RWPE1 (cell line): Measurements from ENCODE around the gene METTL25B.

Source experiments
- CTCF ChIA-PET: fragments of 350-600 bp; sonication (Branson Sonifier 250); formaldehyde crosslinking; extraction: SDS; loops from one replicate; lab custom pipeline; 2021; lab: Yijun Ruan, JAX
- POLR2A ChIA-PET: fragments of 400-600 bp; formaldehyde crosslinking; extraction: SDS; loops from one replicate; lab custom pipeline; 2020; ENCODE audit warnings: antibody characterized with exemption; ENCODE audit not compliant: low non-redundant PET; lab: Yijun Ruan, JAX
- DNase-seq: peaks from one replicate; pipeline ENCODE4 v3.0.0; 2012; ENCODE audit warnings: low spot score
- H3K27ac ChIP-seq: fragments of 450-650 bp; 2 replicates; pipeline ENCODE4 v1.5.1; 2017
- CTCF ChIP-seq: fragments of 450-650 bp; conservative IDR thresholded peaks from 2 replicates; pipeline ENCODE4 v1.5.1; 2017; ENCODE audit warnings: low read depth, mild to moderate bottlenecking

METTL25B gene

GRCh38 chr1:156717351-156717750 is 10.9 kb upstream of the METTL25B start:
- TF ChIP-seq CTCF, result no peak
- H3K27ac ChIP-seq, result no peak overlapping the region
- DNase-seq, result no peak
- POLR2A ChIA-PET, result no interaction called here
- CTCF ChIA-PET, result interaction anchor here (0.6 to 0.8 kb wide), 3 partner anchors 13 to 89 kb away, joined by 3 to 5 read pairs (median 4); no protein-coding TSS in a partner anchor

- peak overlapping the region; percentile 44 for H3K27ac ChIP-seq
- ChIA-PET POLR2A (interaction anchor here (0.6 kb wide), 1 partner anchor 9 kb away, joined by 3 read pairs; no protein-coding TSS in a partner anchor), CTCF (interaction anchor here (0.5 to 4.1 kb wide), 4 partner anchors 15 to 72 kb away, joined by 3 to 30 read pairs (median 4); no protein-coding TSS in a partner anchor)
- no peak for TF ChIP-seq CTCF
- DNase-seq, result no peak
Measured at GRCh38 chr1:156721131-156721530, 7.1 kb upstream of the METTL25B start.

- POLR2A ChIA-PET, result no interaction called here
- no peak for TF ChIP-seq CTCF
- peak overlapping the region; percentile 44 for H3K27ac ChIP-seq
- no peak for DNase-seq
- CTCF ChIA-PET, result interaction anchor here (0.5 to 4.1 kb wide), 3 partner anchors 33 to 73 kb away, joined by 3 to 30 read pairs (median 6); no protein-coding TSS in a partner anchor
Measured at GRCh38 chr1:156721535-156721934, 6.7 kb upstream of the METTL25B start.

GRCh38 chr1:156725683-156726280 is 2.5 kb upstream of the METTL25B start:
- DNase-seq, result peak; percentile 86
- peak overlapping the region; percentile 68 for H3K27ac ChIP-seq
- POLR2A ChIA-PET, result interaction anchor here (1.0 to 1.8 kb wide), 2 partner anchors 36 to 64 kb away, joined by 3 to 10 read pairs; no protein-coding TSS in a partner anchor
- CTCF ChIA-PET, result interaction anchor here (0.6 to 4.5 kb wide), 28 partner anchors 10 to 221 kb away, joined by 3 to 178 read pairs (median 4); partner anchors contain the start of genes CRABP2, HDGF, NES and NTRK1
- TF ChIP-seq CTCF, result peak; percentile 90

GRCh38 chr1:156726549-156727226 is 1.6 kb upstream of the METTL25B start:
- ChIA-PET CTCF (interaction anchor here (0.6 to 4.5 kb wide), 22 partner anchors 14 to 201 kb away, joined by 3 to 178 read pairs (median 4); partner anchors contain the start of genes CRABP2, LRRC71, MRPL24 and NES), POLR2A (interaction anchor here (1.0 to 1.8 kb wide), 2 partner anchors 37 to 65 kb away, joined by 3 to 10 read pairs; no protein-coding TSS in a partner anchor)
- peak; percentile 78 for DNase-seq
- TF ChIP-seq CTCF, result no peak; the same call in 1 of the 2 replicates
- H3K27ac ChIP-seq, result peak overlapping the region; percentile 68

GRCh38 chr1:156727492-156727891 is 777 bp upstream of the METTL25B start:
- H3K27ac ChIP-seq, result peak overlapping the region; percentile 68; the same call in 1 of the 2 replicates
- CTCF ChIA-PET, result interaction anchor here (0.7 to 4.5 kb wide), 9 partner anchors 13 to 200 kb away, joined by 3 to 178 read pairs (median 10); partner anchors contain the start of genes CRABP2, LRRC71, MRPL24 and NES
- POLR2A ChIA-PET, result no interaction called here
- DNase-seq, result no peak
- no peak for TF ChIP-seq CTCF
